ENCODE measurements around the gene SLC29A3. TPM values are rescaled to one million over a fixed set of nuclear protein-coding genes. Genes with fewer than 3 reads are reported as not detected.

The SLC29A3 gene
- total RNA-seq, 4 donors from 2014 or later = 1.0 to 13.8 (median 5.5) TPM

- Histone ChIP-seq H3K4me3 (no peak overlapping the region), H3K27me3 (no peaks in the 10 kb centered on the region), H3K36me3 (no peaks in the 10 kb centered on the region), H3K27ac (no peak overlapping the region), H3K4me1 (no peaks in the 10 kb centered on the region), H3K9me3 (no peaks in the 10 kb centered on the region)
- no peak for DNase-seq
- intact Hi-C loops (cut with DNase I; ENCODE audit: low total_unique reads) = loop anchor here (10.0 kb wide), 1 partner anchor 50 kb away; no protein-coding TSS in a partner anchor
- no peak for TF ChIP-seq POLR2A (IDR thresholded peaks at IDR 0.05)
- TF ChIP-seq, protein P1, sequence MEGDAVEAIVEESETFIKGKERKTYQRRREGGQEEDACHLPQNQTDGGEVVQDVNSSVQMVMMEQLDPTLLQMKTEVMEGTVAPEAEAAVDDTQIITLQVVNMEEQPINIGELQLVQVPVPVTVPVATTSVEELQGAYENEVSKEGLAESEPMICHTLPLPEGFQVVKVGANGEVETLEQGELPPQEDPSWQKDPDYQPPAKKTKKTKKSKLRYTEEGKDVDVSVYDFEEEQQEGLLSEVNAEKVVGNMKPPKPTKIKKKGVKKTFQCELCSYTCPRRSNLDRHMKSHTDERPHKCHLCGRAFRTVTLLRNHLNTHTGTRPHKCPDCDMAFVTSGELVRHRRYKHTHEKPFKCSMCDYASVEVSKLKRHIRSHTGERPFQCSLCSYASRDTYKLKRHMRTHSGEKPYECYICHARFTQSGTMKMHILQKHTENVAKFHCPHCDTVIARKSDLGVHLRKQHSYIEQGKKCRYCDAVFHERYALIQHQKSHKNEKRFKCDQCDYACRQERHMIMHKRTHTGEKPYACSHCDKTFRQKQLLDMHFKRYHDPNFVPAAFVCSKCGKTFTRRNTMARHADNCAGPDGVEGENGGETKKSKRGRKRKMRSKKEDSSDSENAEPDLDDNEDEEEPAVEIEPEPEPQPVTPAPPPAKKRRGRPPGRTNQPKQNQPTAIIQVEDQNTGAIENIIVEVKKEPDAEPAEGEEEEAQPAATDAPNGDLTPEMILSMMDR (IDR thresholded peaks at IDR 0.05) = no peak
Observed at GRCh38 chr10:71325267-71325666, 6.2 kb downstream of the SLC29A3 start.

GRCh38 chr10:71326464-71326881 is 7.4 kb downstream of the SLC29A3 start:
- intact Hi-C loops (cut with DNase I; ENCODE audit: low total_unique reads) = loop anchor here (10.0 kb wide), 1 partner anchor 48 kb away; no protein-coding TSS in a partner anchor
- Histone ChIP-seq H3K27ac (no peak overlapping the region), H3K36me3 (no peaks in the 10 kb centered on the region), H3K9me3 (no peaks in the 10 kb centered on the region), H3K4me1 (no peaks in the 10 kb centered on the region), H3K4me3 (no peak overlapping the region), H3K27me3 (no peaks in the 10 kb centered on the region)
- DNase-seq = no peak
- TF ChIP-seq, protein P1 (IDR thresholded peaks at IDR 0.05) = no peak
- no peak for TF ChIP-seq POLR2A (IDR thresholded peaks at IDR 0.05)

DNA sequence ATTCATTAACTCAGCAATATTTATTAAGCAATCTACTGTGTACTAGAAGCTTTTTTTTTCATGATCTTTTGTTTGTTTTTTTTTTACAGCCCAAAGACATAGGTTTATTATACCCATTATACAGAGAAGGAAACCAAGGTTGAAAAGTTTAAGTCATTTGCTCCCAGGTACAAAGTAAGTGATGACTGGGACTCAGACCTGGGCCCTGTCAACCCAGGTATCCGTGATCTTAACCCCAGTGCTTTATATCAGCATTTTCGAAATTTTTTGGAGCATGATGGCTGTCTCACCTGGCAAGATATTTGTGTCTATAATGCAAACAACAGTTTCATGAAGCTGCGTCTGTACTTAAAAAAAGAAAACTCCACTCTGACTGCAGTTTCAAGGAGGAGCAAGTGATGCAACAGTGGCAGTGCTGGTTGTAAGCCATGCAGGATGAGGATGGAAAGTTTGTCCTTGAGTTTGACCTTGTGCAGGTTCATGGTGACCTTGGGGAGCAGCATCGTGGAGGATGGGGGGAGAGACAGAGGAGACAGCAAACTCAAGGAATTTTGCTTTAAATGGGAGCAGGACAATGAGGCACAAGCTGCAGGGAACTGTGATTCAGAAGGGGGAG is 11.8 kb downstream of the SLC29A3 start:
- Histone ChIP-seq H3K4me3 (no peak overlapping the region), H3K4me1 (no peaks in the 10 kb centered on the region), H3K27me3 (no peaks in the 10 kb centered on the region), H3K36me3 (no peaks in the 10 kb centered on the region), H3K9me3 (no peaks in the 10 kb centered on the region), H3K27ac (no peak overlapping the region)
- intact Hi-C loops (cut with DNase I; ENCODE audit: low total_unique reads) = no loop called here
- DNase-seq = no peak
- TF ChIP-seq, protein P1 (IDR thresholded peaks at IDR 0.05) = no peak
- no peak for TF ChIP-seq POLR2A (IDR thresholded peaks at IDR 0.05)

DNA sequence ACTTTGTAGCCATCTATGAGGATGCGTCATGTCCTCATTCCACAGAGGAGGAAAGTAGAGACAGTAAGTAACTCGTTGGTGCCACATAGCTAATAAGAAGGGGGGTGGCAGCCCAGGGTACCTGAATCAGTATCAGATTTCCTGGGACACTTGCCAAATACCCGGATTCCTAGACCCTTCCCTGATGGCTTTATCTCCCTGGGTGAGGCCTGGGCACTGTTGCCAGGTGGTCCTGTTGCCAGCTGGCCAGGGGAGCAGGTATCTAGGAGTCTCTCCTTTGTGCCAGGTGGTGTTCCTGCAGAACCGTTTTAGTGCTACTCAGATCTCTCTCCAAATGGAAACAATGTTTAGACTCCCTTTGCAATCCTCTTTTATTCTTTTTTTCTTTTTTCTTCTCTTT is 12.7 kb downstream of the SLC29A3 start:
- Histone ChIP-seq H3K27me3 (no peaks in the 10 kb centered on the region), H3K4me3 (no peak overlapping the region), H3K36me3 (no peaks in the 10 kb centered on the region), H3K4me1 (no peaks in the 10 kb centered on the region), H3K9me3 (no peaks in the 10 kb centered on the region), H3K27ac (no peak overlapping the region)
- DNase-seq = no peak
- intact Hi-C loops (cut with DNase I; ENCODE audit: low total_unique reads) = no loop called here
- TF ChIP-seq, protein P1 (IDR thresholded peaks at IDR 0.05) = no peak
- no peak for TF ChIP-seq POLR2A (IDR thresholded peaks at IDR 0.05)

GRCh38 chr10:71332466-71332865 is 13.4 kb downstream of the SLC29A3 start:
- H3K4me3 ChIP-seq = no peak overlapping the region
- TF ChIP-seq, protein P1 (IDR thresholded peaks at IDR 0.05) = no peak
- no peak for TF ChIP-seq POLR2A (IDR thresholded peaks at IDR 0.05)
- H3K9me3 ChIP-seq = no peaks in the 10 kb centered on the region
- no peak overlapping the region for H3K27ac ChIP-seq
- H3K27me3 ChIP-seq = no peaks in the 10 kb centered on the region
- no peaks in the 10 kb centered on the region for H3K36me3 ChIP-seq
- H3K4me1 ChIP-seq = no peaks in the 10 kb centered on the region
- intact Hi-C loops (cut with DNase I; ENCODE audit: low total_unique reads) = no loop called here
- no peak for DNase-seq

Data from uterus (tissue), 4 donors.